Activated CD4-positive, CD25-positive, alpha-beta regulatory T cell treated with anti-CD3 and anti-CD28 coated beads, Interleukin-2, amount 50 U/mL, for 72 hours (primary cell): ENCODE data around the gene DDX49.
A peak's percentile ranks its signal among the peaks of the same experiment; 100 is the strongest.
"Not testable (repeated sequence)": the region's sequence is repeated elsewhere in the genome, so short reads cannot be mapped to it uniquely, and the experiment has no call there.

Experiments
- DNase-seq: peaks from one replicate; pipeline ENCODE4 v3.0.0; 2021

Gene DDX49

GRCh38 chr19:18910801-18911436 is 8.6 kb upstream of the DDX49 start:
- no peak for DNase-seq

- no peak for DNase-seq
These were observed 6.6 kb upstream of the DDX49 start for GRCh38 chr19:18912933-18913332.

- no peak for DNase-seq
These were observed 6.0 kb upstream of the DDX49 start for GRCh38 chr19:18913466-18913865.

GRCh38 chr19:18915639-18916038 is 3.9 kb upstream of the DDX49 start:
- no peak for DNase-seq

GRCh38 chr19:18917593-18917992 is 1.9 kb upstream of the DDX49 start:
- not testable (repeated sequence) for DNase-seq

GRCh38 chr19:18919900-18920214 is 342 bp downstream of the DDX49 start:
- DNase-seq, result no peak

- no peak for DNase-seq
These were observed 885 bp downstream of the DDX49 start for GRCh38 chr19:18920400-18920799.

GRCh38 chr19:18921593-18921992 is 2.1 kb downstream of the DDX49 start:
- DNase-seq, result no peak

GRCh38 chr19:18922228-18922985 is 2.9 kb downstream of the DDX49 start:
- DNase-seq, result no peak

GRCh38 chr19:18924684-18925213 is 5.2 kb downstream of the DDX49 start:
- DNase-seq, result no peak

- DNase-seq, result no peak
These were observed 8.7 kb downstream of the DDX49 start for GRCh38 chr19:18928018-18928805.

GRCh38 chr19:18929311-18929710 is 9.8 kb downstream of the DDX49 start:
- no peak for DNase-seq

GRCh38 chr19:18931316-18932162 is 12.0 kb downstream of the DDX49 start:
- DNase-seq, result no peak

GRCh38 chr19:18932216-18932841 is 12.8 kb downstream of the DDX49 start:
- DNase-seq, result peak; percentile 79

GRCh38 chr19:18933297-18933696 is 13.8 kb downstream of the DDX49 start:
- DNase-seq, result no peak

- DNase-seq, result no peak
These were observed 19.6 kb downstream of the DDX49 start for GRCh38 chr19:18939163-18939562.

- DNase-seq, result no peak
These were observed 20.6 kb downstream of the DDX49 start for GRCh38 chr19:18939922-18940768.

- DNase-seq, result peak; percentile 80
These were observed 21.5 kb downstream of the DDX49 start, which contains the start of gene HOMER3 for GRCh38 chr19:18940769-18941627. TSS of gene HOMER3 (minus strand) at chr19:18941217. CDS start at chr19:18938982, 2,235 bp downstream.

- DNase-seq, result no peak
These were observed 22.3 kb downstream of the DDX49 start for GRCh38 chr19:18941628-18942354.
